HG03045 (cell line): Measurements from ENCODE around the gene GPR149.

Experiments
- ATAC-seq: cut with Tn5 transposase; IDR thresholded peaks from one replicate; pipeline ENCODE4 v1.9.1; 2021; ENCODE audit warnings: mild to moderate bottlenecking, moderate library complexity; ENCODE audit not compliant: unreplicated experiment

GPR149 gene

DNA sequence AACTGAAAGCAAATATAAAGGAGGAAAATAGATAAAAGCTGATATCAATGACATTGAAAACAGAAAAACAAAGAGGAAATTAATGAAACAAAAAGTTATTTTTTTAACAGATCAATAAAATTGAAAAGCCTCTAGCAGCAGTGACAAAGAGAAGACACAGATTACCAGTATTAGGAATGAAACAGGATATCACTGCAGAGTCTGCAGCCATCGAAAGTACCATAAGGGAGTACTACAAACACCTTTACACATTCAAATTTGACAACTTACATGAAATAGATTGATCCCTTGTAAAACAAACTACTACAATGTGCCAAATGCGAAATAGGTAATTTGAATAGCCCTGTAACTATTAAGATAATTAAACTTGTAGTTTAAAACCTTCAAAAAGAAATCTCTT, 80.8 kb downstream of the GPR149 start:
- no peak for ATAC-seq

DNA sequence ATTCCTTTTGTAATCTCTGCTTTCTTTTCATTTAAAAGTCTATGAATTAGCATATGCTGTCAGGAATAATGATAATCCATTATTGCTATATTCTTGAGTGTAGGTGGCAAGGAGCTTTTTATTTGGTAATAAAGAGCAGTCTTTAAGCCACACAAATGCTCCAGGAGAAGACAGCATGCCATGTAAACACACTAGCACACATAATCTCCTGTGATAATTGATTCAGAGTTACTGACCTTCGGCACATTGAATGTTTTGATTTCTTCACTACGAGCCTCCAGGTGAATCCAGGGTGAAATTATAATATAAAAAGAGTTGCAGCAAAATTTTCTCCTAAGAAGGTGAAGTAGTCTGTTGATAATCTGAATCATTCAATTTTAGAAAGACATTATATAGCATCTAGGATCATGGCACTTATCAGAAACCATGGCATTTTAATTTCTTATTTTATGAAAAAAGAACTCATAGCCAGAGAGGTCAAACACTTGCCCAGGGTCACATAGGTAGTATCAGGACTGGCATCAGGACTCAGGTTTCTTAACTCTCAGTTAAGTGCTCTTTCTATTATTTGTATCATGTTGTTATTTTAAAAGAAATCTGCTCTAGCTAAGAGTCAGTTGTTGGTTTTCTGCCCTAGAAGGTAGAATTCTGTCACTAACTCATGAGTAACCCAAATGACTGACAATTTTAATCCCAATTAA, 84.4 kb downstream of the GPR149 start:
- no peak for ATAC-seq

DNA sequence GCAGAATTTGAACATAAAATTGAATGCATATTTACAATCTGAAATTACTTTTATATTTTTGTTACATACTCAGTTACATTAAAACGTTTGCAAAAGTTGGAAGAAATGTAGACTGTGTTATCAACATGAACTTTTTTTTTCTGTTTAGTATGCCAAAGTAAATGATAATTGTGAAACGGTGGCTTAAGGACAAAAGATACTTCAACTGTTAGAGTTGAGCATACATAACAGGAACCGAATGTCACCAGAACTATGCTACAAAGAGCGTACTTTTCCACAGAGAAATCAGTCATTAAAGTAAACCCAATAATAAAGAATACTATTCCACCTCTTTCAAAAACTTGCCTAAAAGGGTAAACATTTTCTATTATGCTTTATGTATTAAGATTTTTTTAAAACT, 91.4 kb downstream of the GPR149 start:
- ATAC-seq, result no peak

DNA sequence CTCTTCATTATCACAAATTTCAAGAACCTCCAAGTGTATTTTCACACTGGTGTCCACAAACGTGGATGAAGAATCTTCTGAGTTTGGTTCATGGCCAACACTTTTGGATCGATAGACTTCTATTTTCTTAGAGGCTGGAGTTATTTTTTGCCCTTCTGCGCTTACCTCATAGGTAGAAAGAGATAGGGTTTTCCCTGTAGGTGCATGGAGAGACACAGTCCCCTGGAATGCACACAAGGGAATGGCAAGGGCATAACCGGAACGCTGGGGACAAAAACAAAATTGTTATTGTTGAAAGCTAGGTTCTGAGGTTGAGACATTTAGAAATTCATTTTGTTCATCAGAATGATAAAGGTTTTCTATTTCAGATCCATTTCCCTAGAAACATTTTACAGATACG, 92.0 kb downstream of the GPR149 start:
- ATAC-seq, result no peak

DNA sequence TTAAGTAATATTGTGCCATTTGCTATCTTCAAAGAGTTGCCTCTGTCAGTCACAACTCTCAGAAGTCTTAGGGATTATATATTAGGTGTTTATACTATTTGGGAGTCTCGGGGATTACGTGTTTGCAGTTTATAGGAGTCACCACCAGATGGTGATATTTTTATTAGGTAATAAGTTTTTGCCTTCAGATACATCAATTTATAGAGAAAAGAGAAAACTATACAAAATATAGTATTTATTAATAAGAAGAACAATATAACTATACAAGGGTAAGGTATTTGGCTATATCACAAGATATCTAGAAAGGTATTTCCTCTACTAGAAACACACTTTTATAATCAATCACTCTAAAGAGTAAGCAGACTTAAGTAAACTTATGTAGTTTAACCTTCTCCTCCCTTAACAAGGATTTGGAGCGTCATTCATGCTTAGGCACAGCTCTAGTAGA, 95.0 kb downstream of the GPR149 start:
- no peak for ATAC-seq

DNA sequence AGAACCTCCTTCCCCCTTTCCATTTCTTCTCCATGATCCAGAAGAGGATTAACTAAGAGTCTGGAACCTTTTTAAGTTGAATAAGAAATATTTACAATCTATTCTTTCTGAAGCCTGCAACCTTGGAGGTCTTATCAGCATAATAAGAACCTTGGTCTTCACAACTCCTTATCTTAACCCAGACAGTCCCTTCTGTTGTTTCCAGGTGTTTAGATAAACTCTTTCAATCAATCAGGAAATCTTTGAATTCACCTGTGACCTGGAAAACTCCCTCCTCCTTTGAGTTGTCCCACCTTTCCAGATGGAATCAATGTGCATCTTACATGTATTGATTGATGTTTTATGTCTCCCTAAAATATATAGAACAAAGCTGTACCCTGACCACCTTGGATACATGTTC, 102.1 kb downstream of the GPR149 start:
- no peak for ATAC-seq

DNA sequence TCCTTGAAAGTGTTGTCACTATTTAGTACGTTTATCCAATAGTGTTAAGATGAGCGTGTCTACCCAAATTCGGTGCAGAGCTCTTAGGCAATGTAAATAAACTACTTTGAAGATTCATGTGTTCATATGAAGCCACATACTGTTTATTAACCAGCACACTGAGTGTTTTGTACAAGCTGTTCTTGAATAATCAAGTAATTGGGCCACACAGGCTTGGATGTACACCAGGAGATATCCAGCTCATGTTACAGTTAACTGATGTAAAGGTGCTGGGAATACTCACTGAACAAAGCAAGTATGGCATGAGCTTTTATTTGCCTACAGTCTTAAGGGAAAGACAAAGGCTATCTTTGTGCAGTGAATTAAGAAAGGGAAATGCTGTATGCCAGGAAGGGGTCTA, 105.1 kb downstream of the GPR149 start:
- no peak for ATAC-seq

DNA sequence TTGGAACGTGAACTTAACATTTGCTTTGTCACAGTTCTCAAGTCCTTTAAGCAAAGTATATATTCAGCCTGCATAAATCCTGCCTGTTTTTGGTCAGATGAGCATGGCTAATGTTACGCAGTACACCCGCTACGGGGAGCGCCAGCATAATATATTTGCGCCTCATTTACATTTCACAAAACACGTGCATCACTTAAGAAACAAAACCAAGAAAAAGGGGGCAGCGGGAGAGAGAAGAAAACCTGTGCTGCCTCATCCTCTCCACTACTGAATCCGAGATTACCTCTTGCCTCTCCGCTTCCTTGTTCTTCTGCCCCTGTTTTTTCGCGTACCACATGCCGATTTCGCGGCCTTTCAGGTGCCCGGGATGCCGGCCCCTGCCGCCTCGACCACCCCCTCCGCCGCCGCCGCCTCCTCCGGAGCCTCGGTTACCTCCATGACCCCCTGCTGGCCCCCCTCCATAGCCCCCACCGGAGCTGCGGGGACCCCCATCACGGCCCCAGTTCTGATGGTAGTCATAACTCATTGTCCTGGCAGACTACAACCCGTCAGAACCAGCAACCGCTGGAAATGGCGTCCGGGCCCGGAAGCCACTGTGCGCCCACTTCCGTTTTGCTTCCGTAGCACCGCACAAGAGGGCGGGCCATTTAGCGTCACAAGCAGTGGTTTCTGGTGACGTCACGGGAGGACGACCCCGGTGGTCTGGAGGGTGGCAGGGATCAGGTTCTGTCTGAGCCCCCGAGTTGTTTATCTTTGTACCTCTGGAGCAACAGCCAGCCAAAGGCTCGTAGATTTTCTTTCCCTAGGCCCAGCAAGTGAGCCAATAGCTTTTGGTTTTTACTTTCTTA, 105.9 kb downstream of the GPR149 start, which contains the start of gene DHX36:
Gene DHX36 (minus strand): TSS at position 597 of the 848 bp plus-strand sequence. CDS start 71 bp downstream, at position 526.
- peak; percentile 97 for ATAC-seq

DNA sequence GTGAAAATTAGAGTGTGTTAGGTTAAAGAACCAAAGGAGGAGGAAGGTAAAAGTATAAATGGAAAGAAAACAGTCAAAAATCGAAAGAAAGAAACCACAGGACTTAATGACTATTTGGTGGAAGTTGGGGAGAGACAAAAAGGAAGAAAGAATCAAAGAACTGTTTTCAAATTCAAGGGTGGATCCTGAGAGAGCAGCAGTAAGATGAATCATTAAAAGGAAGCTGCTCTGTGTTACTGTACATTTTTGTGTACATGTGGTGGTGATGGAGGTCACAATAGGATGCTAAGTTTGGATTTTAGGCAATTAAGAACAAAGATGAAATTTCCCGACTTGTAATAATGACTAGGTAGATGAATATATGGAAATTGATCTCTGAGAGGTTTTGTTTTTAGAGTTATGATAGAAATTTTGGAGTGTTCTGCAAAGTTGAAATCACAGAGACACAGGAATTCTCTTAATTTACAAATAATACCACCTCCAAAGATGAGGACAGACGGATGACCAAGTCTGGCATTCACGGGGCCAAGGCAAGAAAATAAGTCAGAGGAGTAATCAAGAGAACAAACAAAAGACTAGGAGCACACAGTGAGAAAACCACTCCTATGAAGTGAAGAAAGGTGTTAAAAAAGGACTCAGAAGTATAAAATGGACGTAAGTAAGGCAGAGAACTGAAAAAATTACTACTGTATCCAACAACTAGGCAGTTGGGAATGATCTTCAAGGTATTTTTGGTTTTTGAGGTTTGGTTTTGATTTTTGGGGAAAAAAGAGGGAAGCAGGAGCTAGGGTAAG, 112.8 kb downstream of the GPR149 start:
- ATAC-seq, result no peak

DNA sequence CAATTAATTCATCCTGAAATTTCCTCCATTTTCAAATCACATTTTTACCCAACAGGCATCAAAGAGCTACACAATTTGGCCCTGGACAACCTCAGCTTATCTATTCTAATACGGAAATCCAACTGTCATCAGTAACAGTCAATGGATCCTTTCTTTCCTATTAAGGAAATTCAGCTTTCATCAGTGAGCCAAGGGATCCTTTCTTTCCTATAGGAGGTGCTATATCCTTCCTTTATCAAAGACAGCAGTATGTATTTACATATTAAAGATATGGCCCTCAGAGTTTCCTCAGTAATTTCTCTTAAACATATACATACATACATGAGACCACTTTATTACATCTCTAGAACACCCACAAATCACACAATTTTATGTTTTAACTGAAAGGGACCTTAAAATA, 115.8 kb downstream of the GPR149 start:
- ATAC-seq, result no peak

DNA sequence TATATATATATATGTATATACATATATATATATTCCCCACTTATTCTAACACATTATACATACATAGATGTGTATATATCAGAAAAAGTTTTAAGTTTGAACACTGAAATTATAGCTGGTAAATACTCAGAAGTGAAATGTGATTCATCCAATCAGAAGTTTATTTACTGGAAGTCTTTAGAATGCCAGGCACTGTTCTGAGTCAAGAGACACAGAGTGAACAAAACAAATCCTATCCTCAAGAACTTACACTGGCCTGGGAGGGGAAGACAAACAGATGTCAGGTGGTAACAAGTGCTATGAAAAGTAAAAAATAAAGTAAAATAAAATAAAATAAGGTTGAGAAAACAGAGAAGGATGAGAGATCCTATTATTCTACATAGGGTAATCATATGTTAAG, 119.2 kb downstream of the GPR149 start:
- no peak for ATAC-seq

DNA sequence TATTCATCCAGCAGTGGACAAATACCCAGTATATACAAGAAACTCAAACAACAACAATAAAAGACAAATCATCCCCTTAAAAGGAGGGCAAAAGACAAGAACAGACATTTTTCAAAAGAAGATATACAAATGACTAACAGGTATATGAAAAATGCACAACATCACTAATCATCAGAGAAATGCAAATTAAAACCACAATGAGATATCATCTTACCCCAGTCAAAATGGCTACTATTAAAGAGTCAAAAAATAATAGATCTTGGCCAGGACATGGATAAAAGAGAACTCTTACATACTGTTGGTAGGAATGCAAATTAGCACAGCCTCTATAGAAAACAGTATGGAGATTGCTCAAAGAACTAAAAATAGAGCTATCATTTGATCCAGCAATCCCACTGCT, 122.6 kb downstream of the GPR149 start:
- ATAC-seq, result no peak

DNA sequence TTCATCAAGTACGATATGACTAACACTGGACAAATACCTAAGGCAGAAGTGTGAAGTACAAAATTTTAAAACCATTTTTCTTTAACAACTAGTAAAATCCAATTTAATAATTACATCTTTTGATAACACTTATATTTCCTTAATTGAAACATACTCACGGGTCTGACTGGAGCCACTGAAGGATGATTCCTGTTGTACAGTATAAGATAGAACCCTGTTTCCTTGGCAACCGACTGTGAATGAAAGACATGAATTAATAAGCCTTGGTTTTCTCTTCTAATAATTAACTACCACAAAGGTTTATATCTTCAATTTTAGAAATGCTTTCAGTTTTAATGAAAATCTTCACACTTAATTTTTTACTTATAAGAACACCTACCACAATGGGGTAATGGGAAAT, 125.1 kb downstream of the GPR149 start:
- no peak for ATAC-seq

DNA sequence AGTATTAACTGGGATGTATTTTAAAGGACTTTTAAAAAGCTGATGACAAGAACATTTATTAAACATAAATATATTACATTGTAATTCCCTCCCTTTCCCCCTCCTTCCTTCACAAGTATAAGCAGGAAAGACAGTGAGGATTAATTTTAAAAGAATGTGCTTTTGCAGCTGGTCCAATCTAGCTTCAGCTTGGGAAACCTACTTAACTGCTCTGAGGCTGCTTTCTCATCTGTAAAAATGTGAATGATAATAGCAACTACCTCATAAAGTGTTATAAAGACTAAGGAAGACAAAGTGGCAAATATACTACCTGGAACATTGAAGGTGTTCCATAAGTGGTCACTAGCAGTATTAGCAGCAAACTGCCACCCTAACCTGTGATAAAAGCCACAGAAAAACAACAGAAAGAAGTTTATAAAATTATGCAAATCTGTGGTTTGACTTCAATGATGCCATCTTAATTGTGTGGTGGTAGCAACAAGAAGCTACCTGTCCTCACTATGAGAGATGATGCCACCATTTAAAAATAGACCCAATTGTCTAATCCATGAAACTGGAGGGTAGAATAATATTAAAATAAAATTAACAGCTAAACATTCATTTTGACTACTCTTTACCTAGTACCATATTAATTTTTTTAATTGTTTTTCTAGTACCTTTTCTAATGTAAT, 125.7 kb downstream of the GPR149 start:
- ATAC-seq, result no peak

DNA sequence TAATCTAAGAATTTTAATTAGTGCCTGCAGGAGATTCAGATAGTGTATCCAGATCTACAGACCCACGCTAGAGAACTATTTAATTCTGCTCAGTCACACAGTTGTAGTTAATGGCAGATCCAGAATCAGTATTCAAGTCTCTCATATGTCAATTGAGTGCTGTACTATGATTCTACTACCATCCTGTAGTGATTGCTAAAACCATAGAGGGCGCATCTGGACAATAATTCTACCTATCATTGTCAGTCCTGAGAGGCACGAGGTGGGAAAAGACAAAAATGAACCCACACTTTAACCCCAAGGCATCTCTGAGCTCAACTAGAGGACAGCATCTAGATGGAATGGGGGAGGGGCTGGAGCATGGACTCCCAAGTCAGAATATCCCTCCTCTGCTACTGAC, 128.4 kb downstream of the GPR149 start:
- ATAC-seq, result no peak

DNA sequence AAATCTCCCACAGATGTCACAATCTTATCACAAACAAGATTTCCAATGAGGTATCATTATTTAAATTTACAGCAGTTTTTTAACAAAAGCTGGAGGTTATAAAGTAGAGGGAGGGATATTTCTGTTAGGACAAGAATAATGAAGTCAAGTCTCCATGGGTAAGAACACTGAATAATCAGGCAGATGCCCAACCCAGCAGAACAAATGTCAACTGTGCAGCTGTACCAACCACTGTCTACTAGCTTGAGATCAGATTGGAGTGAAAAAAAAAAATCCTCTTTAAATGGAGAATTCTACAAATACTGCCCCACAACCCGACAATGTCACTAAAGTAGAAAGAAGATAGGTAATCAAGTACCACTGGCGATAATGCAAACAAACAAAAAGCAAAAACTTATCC, 136.0 kb downstream of the GPR149 start:
- ATAC-seq, result no peak

DNA sequence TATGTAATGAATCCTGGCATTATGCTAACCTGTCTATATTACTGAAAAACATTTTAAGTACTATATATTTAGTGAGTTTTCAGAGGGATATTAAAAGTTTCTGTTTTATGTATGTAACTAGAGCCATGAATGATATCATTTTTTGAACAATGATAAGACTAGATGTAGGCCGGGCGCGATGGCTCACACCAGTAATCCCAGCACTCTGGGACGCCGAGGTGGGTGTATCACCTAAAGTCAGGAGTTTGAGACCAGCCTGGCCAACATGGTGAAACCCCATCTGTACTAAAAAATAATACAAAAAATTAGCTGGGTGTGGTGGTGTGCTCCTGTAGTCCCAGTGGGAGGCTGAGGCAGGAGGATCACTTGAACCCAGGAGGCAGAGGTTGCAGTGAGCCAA, 139.8 kb downstream of the GPR149 start:
- no peak for ATAC-seq
